Spleen (tissue), 7 donors: ENCODE data around the gene HPSE2.

Experiments used
- CTCF ChIP-seq, 11 experiments: fragments of 200-600 bp in 7 of 11; fragments of 450-650 bp in 4 of 11; sonication (generic) in 4 of 11; IDR thresholded peaks in 8 of 11; conservative IDR thresholded peaks in 3 of 11; 1 replicate in 7 of 11; 2 replicates in 4 of 11; pipeline versions ENCODE4 v1.4.0 to v1.8.0; 2016 to 2021; ENCODE audit warnings: antibody characterized with exemption in 11 of 11, inconsistent platforms in 4 of 11, mild to moderate bottlenecking in 1 of 11
- POLR2AphosphoS5 ChIP-seq, 3 donors: sonication (generic); formaldehyde crosslinking; IDR thresholded peaks; one replicate each; pipeline ENCODE4 v1.5.1; 2017; ENCODE audit warnings: antibody characterized with exemption in 3 of 3
- donor health status: DM: no; HTN: no; CAD: no; lungs with moderate emphysema.
- donor health status: DM: no; HTN: no; CAD: no.
- donor health status: DM: no; HTN: no; CAD: no.

DNA sequence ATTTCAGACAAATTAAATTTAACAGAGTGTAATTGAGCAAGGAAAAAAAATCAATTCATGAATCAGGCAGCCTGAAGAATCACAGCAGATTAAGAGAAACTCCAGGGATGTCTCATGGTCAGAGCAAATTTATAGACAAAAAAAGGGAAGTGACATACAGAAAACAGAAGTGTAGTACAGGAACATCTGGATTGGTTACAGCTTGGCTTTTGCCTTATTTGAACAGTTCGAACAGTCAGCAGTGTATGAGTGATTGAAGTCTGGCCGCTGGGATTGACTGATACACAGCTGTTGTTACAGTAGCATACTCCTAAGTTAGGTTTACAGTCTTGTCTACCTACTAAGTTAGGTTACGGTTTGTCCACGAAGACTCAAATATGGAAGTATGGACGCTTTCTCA lies 255.3 kb downstream of the HPSE2 start:
- TF ChIP-seq CTCF (IDR thresholded peaks at IDR 0.05 in 8 of 11, conservative IDR thresholded peaks at IDR 0.05 in 3 of 11) = no peak
- TF ChIP-seq POLR2AphosphoS5 (IDR thresholded peaks at IDR 0.05) = no peak
